Activated CD4-positive, alpha-beta T cell treated with anti-CD3 and anti-CD28 coated beads for 36 hours (primary cell): Measurements from ENCODE around the gene NRP1. TPM values are rescaled to one million over a fixed set of nuclear protein-coding genes. Genes with fewer than 3 reads are reported as not detected.
A peak's percentile ranks its signal among the peaks of the same experiment; 100 is the strongest.

Experiments used
- ATAC-seq: fragments of 200-7000 bp; cut with Tn5 transposase; one replicate; pipeline ENCODE4 v1.10.0; 2021; ENCODE audit warnings: mild to moderate bottlenecking, moderate library complexity
- CTCF ChIA-PET: fragments of 350-600 bp; sonication (Branson Sonifier 250); formaldehyde crosslinking; loops from one replicate; lab custom pipeline; 2021; ENCODE audit warnings: antibody characterized with exemption; lab: Charles Lee
- POLR2A ChIA-PET: fragments of 350-600 bp; sonication (Branson Sonifier 250); formaldehyde crosslinking; loops from one replicate; lab custom pipeline; 2021; ENCODE audit warnings: antibody characterized with exemption, inconsistent platforms; lab: Charles Lee
- DNase-seq: peaks from one replicate; pipeline ENCODE4 v3.0.0-alpha.2; 2020
- H3K27ac Mint-ChIP-seq: one replicate; pipeline ENCODE4 v1.8.0; 2021; ENCODE audit warnings: mixed read lengths
- H3K27me3 Mint-ChIP-seq: one replicate; pipeline ENCODE4 v1.8.0; 2021; ENCODE audit warnings: mixed read lengths
- H3K36me3 Mint-ChIP-seq: one replicate; pipeline ENCODE4 v1.8.0; 2021; ENCODE audit warnings: low read depth, mixed read lengths
- H3K4me1 Mint-ChIP-seq: one replicate; pipeline ENCODE4 v1.8.0; 2021; ENCODE audit warnings: mixed read lengths
- H3K4me3 Mint-ChIP-seq: one replicate; pipeline ENCODE4 v1.8.0; 2021; ENCODE audit warnings: mild to moderate bottlenecking, moderate library complexity, mixed read lengths
- H3K9me3 Mint-ChIP-seq: one replicate; pipeline ENCODE4 v1.8.0; 2021; ENCODE audit warnings: low read depth, mixed read lengths
- intact Hi-C, 2 experiments: fragments of 100-400 bp; cut with DNase I in 1 of 2; cut with micrococcal nuclease in 1 of 2; formaldehyde crosslinking; loops; one replicate each; pipeline versions ENCODE4 v1.14.2 to v1.15.1; 2022 to 2024; cut with DNase I, micrococcal nuclease
- total RNA-seq, 2 experiments: library from RNA; stranded (reverse); gene quantifications; one replicate each; pipeline ENCODE4 v1.2.3, GENCODE V29; 2021

The NRP1 gene
- total RNA-seq, 2 experiments from 2014 or later = 0.21 to 0.44 TPM

- ATAC-seq = no peak
- H3K27me3 Mint-ChIP-seq = peaks cover 14% of the 10 kb centered on the region
- POLR2A ChIA-PET = no interaction called here
- CTCF ChIA-PET = no interaction called here
- H3K4me1 Mint-ChIP-seq = peaks cover 7% of the 10 kb centered on the region
- no peak overlapping the region for H3K27ac Mint-ChIP-seq
- H3K36me3 Mint-ChIP-seq = no peaks in the 10 kb centered on the region
- H3K9me3 Mint-ChIP-seq = no peaks in the 10 kb centered on the region
- no peak overlapping the region for H3K4me3 Mint-ChIP-seq
- intact Hi-C loops = no loop called here
- DNase-seq = no peak
These were observed 157.8 kb downstream of the NRP1 start for GRCh38 chr10:33176688-33177087.

GRCh38 chr10:33174674-33175434 is 159.6 kb downstream of the NRP1 start:
- peaks cover 13% of the 10 kb centered on the region for H3K27me3 Mint-ChIP-seq
- ChIA-PET CTCF (no interaction called here), POLR2A (no interaction called here)
- H3K27ac Mint-ChIP-seq = no peak overlapping the region
- peaks cover under 1% of the 10 kb centered on the region for H3K4me1 Mint-ChIP-seq
- H3K9me3 Mint-ChIP-seq = no peaks in the 10 kb centered on the region
- DNase-seq = no peak
- no peaks in the 10 kb centered on the region for H3K36me3 Mint-ChIP-seq
- intact Hi-C loops = no loop called here
- ATAC-seq = no peak
- H3K4me3 Mint-ChIP-seq = no peak overlapping the region

GRCh38 chr10:33165911-33166310 is 168.6 kb downstream of the NRP1 start:
- Mint-ChIP-seq H3K27me3 (peaks cover 4% of the 10 kb centered on the region), H3K36me3 (no peaks in the 10 kb centered on the region), H3K4me3 (no peak overlapping the region), H3K27ac (no peak overlapping the region), H3K9me3 (no peaks in the 10 kb centered on the region), H3K4me1 (peaks cover 8% of the 10 kb centered on the region)
- ATAC-seq (no peak), DNase-seq (no peak)
- ChIA-PET POLR2A (no interaction called here), CTCF (no interaction called here)
- intact Hi-C loops = no loop called here

- ATAC-seq = no peak
- Mint-ChIP-seq H3K36me3 (no peaks in the 10 kb centered on the region), H3K27ac (no peak overlapping the region), H3K4me3 (no peak overlapping the region), H3K9me3 (no peaks in the 10 kb centered on the region), H3K4me1 (peaks cover 8% of the 10 kb centered on the region), H3K27me3 (peaks cover 4% of the 10 kb centered on the region)
- DNase-seq = no peak
- intact Hi-C loops = no loop called here
- ChIA-PET POLR2A (no interaction called here), CTCF (interaction anchor here (1.2 to 1.7 kb wide), 2 partner anchors 9 to 29 kb away, joined by 3 read pairs; no protein-coding TSS in a partner anchor)
These were observed 170.3 kb downstream of the NRP1 start for GRCh38 chr10:33164060-33164709.

- ATAC-seq (no peak), DNase-seq (no peak)
- peaks cover 4% of the 10 kb centered on the region for H3K27me3 Mint-ChIP-seq
- peaks cover 8% of the 10 kb centered on the region for H3K4me1 Mint-ChIP-seq
- H3K4me3 Mint-ChIP-seq = no peak overlapping the region
- H3K36me3 Mint-ChIP-seq = no peaks in the 10 kb centered on the region
- ChIA-PET CTCF (interaction anchor here (0.7 kb wide), 1 partner anchor 9 kb away, joined by 4 read pairs; no protein-coding TSS in a partner anchor), POLR2A (interaction anchor here (0.6 kb wide), 1 partner anchor 119 kb away, joined by 4 read pairs; no protein-coding TSS in a partner anchor)
- no peak overlapping the region for H3K27ac Mint-ChIP-seq
- H3K9me3 Mint-ChIP-seq = no peaks in the 10 kb centered on the region
- intact Hi-C loops = no loop called here
These were observed 172.3 kb downstream of the NRP1 start for GRCh38 chr10:33162248-33162575.

- no peak overlapping the region for H3K27ac Mint-ChIP-seq
- intact Hi-C loops = no loop called here
- no peaks in the 10 kb centered on the region for H3K36me3 Mint-ChIP-seq
- no peak overlapping the region for H3K4me3 Mint-ChIP-seq
- ATAC-seq (no peak), DNase-seq (no peak)
- POLR2A ChIA-PET = interaction anchor here (0.6 kb wide), 1 partner anchor 118 kb away, joined by 4 read pairs; no protein-coding TSS in a partner anchor
- H3K4me1 Mint-ChIP-seq = peaks cover 8% of the 10 kb centered on the region
- H3K9me3 Mint-ChIP-seq = no peaks in the 10 kb centered on the region
- H3K27me3 Mint-ChIP-seq = peaks cover 4% of the 10 kb centered on the region
- CTCF ChIA-PET = interaction anchor here (0.7 to 0.9 kb wide), 2 partner anchors 153 to 166 kb away, joined by 3 read pairs; no protein-coding TSS in a partner anchor
These were observed 172.8 kb downstream of the NRP1 start for GRCh38 chr10:33161550-33162247.

- H3K4me1 Mint-ChIP-seq = peaks cover 17% of the 10 kb centered on the region
- no peaks in the 10 kb centered on the region for H3K9me3 Mint-ChIP-seq
- no peak overlapping the region for H3K4me3 Mint-ChIP-seq
- peaks cover 5% of the 10 kb centered on the region for H3K27me3 Mint-ChIP-seq
- ATAC-seq (no peak), DNase-seq (no peak)
- intact Hi-C loops = no loop called here
- H3K36me3 Mint-ChIP-seq = no peaks in the 10 kb centered on the region
- POLR2A ChIA-PET = no interaction called here
- H3K27ac Mint-ChIP-seq = no peak overlapping the region
- CTCF ChIA-PET = no interaction called here
These were observed 174.3 kb downstream of the NRP1 start for GRCh38 chr10:33160151-33160550.

- ATAC-seq (no peak), DNase-seq (no peak)
- peaks cover 7% of the 10 kb centered on the region for H3K27me3 Mint-ChIP-seq
- no peaks in the 10 kb centered on the region for H3K36me3 Mint-ChIP-seq
- no peak overlapping the region for H3K27ac Mint-ChIP-seq
- ChIA-PET CTCF (interaction anchor here (0.6 kb wide), 1 partner anchor 51 kb away, joined by 3 read pairs; no protein-coding TSS in a partner anchor), POLR2A (no interaction called here)
- intact Hi-C loops = loop anchor here in 1 of 2 experiments (5.0 kb wide), 1 partner anchor 130 kb away; no protein-coding TSS in a partner anchor
- H3K4me3 Mint-ChIP-seq = no peak overlapping the region
- no peaks in the 10 kb centered on the region for H3K9me3 Mint-ChIP-seq
- peaks cover 35% of the 10 kb centered on the region for H3K4me1 Mint-ChIP-seq
These were observed 177.4 kb downstream of the NRP1 start for GRCh38 chr10:33157103-33157502.

GRCh38 chr10:33155720-33156638 is 178.5 kb downstream of the NRP1 start:
- intact Hi-C loops = loop anchor here (1.0 to 5.0 kb wide), 5 partner anchors 35 to 361 kb away; no protein-coding TSS in a partner anchor
- DNase-seq (peak; percentile 52), ATAC-seq (peak; percentile 63)
- ChIA-PET POLR2A (interaction anchor here (0.6 kb wide), 1 partner anchor 175 kb away, joined by 4 read pairs; no protein-coding TSS in a partner anchor), CTCF (interaction anchor here (0.5 to 1.6 kb wide), 13 partner anchors 8 to 224 kb away, joined by 3 to 8 read pairs (median 4); no protein-coding TSS in a partner anchor)
- Mint-ChIP-seq H3K36me3 (no peaks in the 10 kb centered on the region), H3K4me1 (peaks cover 41% of the 10 kb centered on the region), H3K27ac (peak overlapping the region; percentile 34), H3K27me3 (peaks cover 7% of the 10 kb centered on the region), H3K9me3 (no peaks in the 10 kb centered on the region), H3K4me3 (no peak overlapping the region)

GRCh38 chr10:33154590-33154989 is 179.9 kb downstream of the NRP1 start:
- ChIA-PET CTCF (interaction anchor here (0.7 to 1.6 kb wide), 11 partner anchors 8 to 709 kb away, joined by 3 to 6 read pairs (median 4); partner anchors contain the start of gene CCDC7), POLR2A (interaction anchor here (0.7 kb wide), 1 partner anchor 444 kb away, joined by 3 read pairs; no protein-coding TSS in a partner anchor)
- DNase-seq = no peak
- no peak for ATAC-seq
- no peak overlapping the region for H3K27ac Mint-ChIP-seq
- intact Hi-C loops = loop anchor here (1.0 to 2.0 kb wide), 2 partner anchors 11 to 34 kb away; no protein-coding TSS in a partner anchor
- H3K4me1 Mint-ChIP-seq = peaks cover 52% of the 10 kb centered on the region
- H3K4me3 Mint-ChIP-seq = no peak overlapping the region
- no peaks in the 10 kb centered on the region for H3K36me3 Mint-ChIP-seq
- H3K9me3 Mint-ChIP-seq = no peaks in the 10 kb centered on the region
- H3K27me3 Mint-ChIP-seq = peaks cover 7% of the 10 kb centered on the region
